Measurements from ENCODE around the gene RAI1.
"Not testable (repeated sequence)": the region's sequence is repeated elsewhere in the genome, so short reads cannot be mapped to it uniquely, and the experiment has no call there.

Gene RAI1, protein sequence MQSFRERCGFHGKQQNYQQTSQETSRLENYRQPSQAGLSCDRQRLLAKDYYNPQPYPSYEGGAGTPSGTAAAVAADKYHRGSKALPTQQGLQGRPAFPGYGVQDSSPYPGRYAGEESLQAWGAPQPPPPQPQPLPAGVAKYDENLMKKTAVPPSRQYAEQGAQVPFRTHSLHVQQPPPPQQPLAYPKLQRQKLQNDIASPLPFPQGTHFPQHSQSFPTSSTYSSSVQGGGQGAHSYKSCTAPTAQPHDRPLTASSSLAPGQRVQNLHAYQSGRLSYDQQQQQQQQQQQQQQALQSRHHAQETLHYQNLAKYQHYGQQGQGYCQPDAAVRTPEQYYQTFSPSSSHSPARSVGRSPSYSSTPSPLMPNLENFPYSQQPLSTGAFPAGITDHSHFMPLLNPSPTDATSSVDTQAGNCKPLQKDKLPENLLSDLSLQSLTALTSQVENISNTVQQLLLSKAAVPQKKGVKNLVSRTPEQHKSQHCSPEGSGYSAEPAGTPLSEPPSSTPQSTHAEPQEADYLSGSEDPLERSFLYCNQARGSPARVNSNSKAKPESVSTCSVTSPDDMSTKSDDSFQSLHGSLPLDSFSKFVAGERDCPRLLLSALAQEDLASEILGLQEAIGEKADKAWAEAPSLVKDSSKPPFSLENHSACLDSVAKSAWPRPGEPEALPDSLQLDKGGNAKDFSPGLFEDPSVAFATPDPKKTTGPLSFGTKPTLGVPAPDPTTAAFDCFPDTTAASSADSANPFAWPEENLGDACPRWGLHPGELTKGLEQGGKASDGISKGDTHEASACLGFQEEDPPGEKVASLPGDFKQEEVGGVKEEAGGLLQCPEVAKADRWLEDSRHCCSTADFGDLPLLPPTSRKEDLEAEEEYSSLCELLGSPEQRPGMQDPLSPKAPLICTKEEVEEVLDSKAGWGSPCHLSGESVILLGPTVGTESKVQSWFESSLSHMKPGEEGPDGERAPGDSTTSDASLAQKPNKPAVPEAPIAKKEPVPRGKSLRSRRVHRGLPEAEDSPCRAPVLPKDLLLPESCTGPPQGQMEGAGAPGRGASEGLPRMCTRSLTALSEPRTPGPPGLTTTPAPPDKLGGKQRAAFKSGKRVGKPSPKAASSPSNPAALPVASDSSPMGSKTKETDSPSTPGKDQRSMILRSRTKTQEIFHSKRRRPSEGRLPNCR (N-terminal part only)

DNA sequence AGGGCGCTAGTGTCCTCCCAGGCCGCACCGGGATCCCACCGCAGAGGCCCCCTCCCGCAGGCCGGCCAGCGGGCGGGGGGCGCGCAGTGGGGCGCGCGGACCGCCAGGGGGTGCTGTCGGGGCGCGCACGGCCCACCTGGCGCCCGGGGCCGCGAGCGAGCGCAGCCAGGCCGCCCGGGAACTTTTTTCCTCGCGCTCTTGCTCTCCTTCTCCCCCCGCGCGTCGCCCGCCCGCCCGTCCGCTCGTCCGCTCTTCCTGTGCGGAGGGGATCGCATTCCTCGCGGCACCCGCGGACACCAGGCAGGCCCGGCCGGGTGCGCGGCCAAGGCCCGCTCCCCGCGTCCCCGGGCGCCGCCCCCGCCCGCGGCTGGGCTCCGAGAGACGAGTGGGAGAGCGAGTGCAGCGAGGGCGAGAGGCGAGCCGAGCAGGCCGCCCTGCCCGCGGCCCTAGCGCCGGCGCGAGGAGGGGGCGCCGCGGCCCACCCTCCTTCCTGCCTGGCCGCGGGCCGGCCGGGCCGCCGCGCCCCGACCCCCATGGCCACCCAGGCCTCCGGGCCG, at the start of gene RAI1:
Gene RAI1, plus strand, starts transcription at position 272 of the 557 bp plus-strand sequence. CDS start 111,491 bp downstream, outside the sequence.
- Histone ChIP-seq H3K27me3 (ENCODE audit: control insufficient read depth, insufficient read depth, low read length) (no peaks in the 10 kb centered on the region), H3K4me3 (ENCODE audit: low read length) (peak within 1 kb of the TSS; percentile 81), H3K36me3 (ENCODE audit: control insufficient read depth, insufficient read depth, low read length) (no peaks in the 10 kb centered on the region), H3K9ac (ENCODE audit: low read length) (peak within 1 kb of the TSS; percentile 53), H3K27ac (ENCODE audit: low read depth, low read length) (peak within 1 kb of the TSS; percentile 94), H3K4me1 (ENCODE audit: control insufficient read depth, insufficient read depth, low read length) (peaks cover 22% of the 10 kb centered on the region)

DNA sequence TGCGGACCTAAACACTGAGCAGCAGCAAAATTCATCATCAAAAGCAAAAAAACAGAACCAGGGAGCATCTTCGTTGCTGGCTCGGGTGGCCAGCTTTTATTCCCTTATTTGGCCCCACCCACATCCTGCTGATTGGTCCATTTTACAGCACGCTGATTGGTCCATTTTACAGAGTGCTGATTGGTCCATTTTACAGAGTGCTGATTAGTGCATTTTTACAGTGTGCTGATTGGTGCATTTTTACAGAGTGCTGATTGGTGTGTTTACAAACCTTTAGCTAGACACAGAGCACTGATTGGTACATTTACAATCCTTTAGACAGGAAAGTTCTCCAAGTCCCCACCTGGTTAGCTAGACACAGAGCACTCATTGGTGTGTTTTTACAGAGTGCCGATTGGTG, 48.6 kb upstream of the RAI1 start:
- H3K4me3 ChIP-seq (ENCODE audit: low read length); H3K36me3 ChIP-seq (ENCODE audit: control insufficient read depth, insufficient read depth, low read length); H3K9ac ChIP-seq (ENCODE audit: low read length); H3K27me3 ChIP-seq (ENCODE audit: control insufficient read depth, insufficient read depth, low read length); H3K4me1 ChIP-seq (ENCODE audit: control insufficient read depth, insufficient read depth, low read length); H3K27ac ChIP-seq (ENCODE audit: low read depth, low read length): not testable (repeated sequence)

DNA sequence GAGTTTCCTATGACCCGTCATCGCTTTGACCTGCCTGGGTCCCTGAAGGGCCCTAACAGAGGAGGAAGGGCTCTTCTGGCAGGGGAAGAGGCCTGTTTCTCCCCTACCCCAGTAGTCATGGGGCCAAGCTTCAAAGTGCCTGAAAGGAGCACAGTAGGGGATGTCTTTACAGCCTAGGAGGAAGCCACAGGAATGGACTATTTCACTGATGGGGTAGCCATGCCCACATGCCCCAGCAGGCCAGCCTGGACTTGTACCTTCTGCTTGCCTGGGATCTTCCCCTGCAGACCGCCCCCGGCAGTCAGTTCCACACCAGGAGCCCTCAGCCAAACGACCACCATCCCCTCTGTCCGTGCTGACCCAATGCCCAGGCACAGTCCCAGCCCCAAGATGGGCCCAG, 47.9 kb upstream of the RAI1 start:
- Histone ChIP-seq H3K4me3 (ENCODE audit: low read length) (no peak overlapping the region), H3K27me3 (ENCODE audit: control insufficient read depth, insufficient read depth, low read length) (no peaks in the 10 kb centered on the region), H3K27ac (ENCODE audit: low read depth, low read length) (no peak overlapping the region), H3K36me3 (ENCODE audit: control insufficient read depth, insufficient read depth, low read length) (no peaks in the 10 kb centered on the region), H3K4me1 (ENCODE audit: control insufficient read depth, insufficient read depth, low read length) (no peaks in the 10 kb centered on the region), H3K9ac (ENCODE audit: low read length) (no peak overlapping the region)

GRCh38 chr17:17635126-17635525, 46.1 kb upstream of the RAI1 start:
- H3K27ac ChIP-seq (ENCODE audit: low read depth, low read length): no peak overlapping the region

GRCh38 chr17:17635537-17636271, 45.6 kb upstream of the RAI1 start:
- H3K27me3 ChIP-seq (ENCODE audit: control insufficient read depth, insufficient read depth, low read length); H3K9ac ChIP-seq (ENCODE audit: low read length); H3K27ac ChIP-seq (ENCODE audit: low read depth, low read length); H3K4me3 ChIP-seq (ENCODE audit: low read length); H3K36me3 ChIP-seq (ENCODE audit: control insufficient read depth, insufficient read depth, low read length); H3K4me1 ChIP-seq (ENCODE audit: control insufficient read depth, insufficient read depth, low read length): not testable (repeated sequence)

More at GRCh38 chr17:17635126-17635525, 46.1 kb upstream of the RAI1 start:
- H3K9ac ChIP-seq (ENCODE audit: low read length): no peak overlapping the region
- H3K36me3 ChIP-seq (ENCODE audit: control insufficient read depth, insufficient read depth, low read length): no peaks in the 10 kb centered on the region
- H3K4me1 ChIP-seq (ENCODE audit: control insufficient read depth, insufficient read depth, low read length): no peaks in the 10 kb centered on the region
- no peaks in the 10 kb centered on the region for H3K27me3 ChIP-seq (ENCODE audit: control insufficient read depth, insufficient read depth, low read length)
- H3K4me3 ChIP-seq (ENCODE audit: low read length): no peak overlapping the region

GRCh38 chr17:17636272-17636885, 44.9 kb upstream of the RAI1 start:
- H3K4me1 ChIP-seq (ENCODE audit: control insufficient read depth, insufficient read depth, low read length): no peaks in the 10 kb centered on the region
- H3K27ac ChIP-seq (ENCODE audit: low read depth, low read length): no peak overlapping the region
- no peaks in the 10 kb centered on the region for H3K27me3 ChIP-seq (ENCODE audit: control insufficient read depth, insufficient read depth, low read length)
- no peak overlapping the region for H3K9ac ChIP-seq (ENCODE audit: low read length)
- no peak overlapping the region for H3K4me3 ChIP-seq (ENCODE audit: low read length)
- H3K36me3 ChIP-seq (ENCODE audit: control insufficient read depth, insufficient read depth, low read length): no peaks in the 10 kb centered on the region

DNA sequence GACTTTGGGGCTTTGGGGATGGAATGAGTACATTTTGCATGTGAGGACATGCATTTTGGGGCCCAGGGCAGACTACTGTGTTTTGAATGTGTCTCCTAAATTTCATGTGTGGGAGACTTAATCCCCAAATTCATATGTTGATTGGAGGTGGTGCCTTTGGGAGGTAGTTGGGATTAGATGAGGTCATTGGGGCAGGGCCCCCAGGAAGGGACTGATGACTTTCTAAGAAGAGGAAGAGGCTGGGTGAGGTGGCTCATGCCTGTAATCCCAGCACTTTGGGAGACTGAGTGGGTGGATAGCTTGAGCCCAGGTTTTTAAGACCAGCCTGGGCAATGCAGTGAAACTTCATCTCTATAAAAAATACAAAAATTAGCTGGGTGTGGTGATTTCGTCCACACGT, 42.8 kb upstream of the RAI1 start:
- Histone ChIP-seq H3K4me3 (ENCODE audit: low read length) (no peak overlapping the region), H3K27me3 (ENCODE audit: control insufficient read depth, insufficient read depth, low read length) (no peaks in the 10 kb centered on the region), H3K4me1 (ENCODE audit: control insufficient read depth, insufficient read depth, low read length) (no peaks in the 10 kb centered on the region), H3K9ac (ENCODE audit: low read length) (no peak overlapping the region), H3K36me3 (ENCODE audit: control insufficient read depth, insufficient read depth, low read length) (no peaks in the 10 kb centered on the region), H3K27ac (ENCODE audit: low read depth, low read length) (no peak overlapping the region)

DNA sequence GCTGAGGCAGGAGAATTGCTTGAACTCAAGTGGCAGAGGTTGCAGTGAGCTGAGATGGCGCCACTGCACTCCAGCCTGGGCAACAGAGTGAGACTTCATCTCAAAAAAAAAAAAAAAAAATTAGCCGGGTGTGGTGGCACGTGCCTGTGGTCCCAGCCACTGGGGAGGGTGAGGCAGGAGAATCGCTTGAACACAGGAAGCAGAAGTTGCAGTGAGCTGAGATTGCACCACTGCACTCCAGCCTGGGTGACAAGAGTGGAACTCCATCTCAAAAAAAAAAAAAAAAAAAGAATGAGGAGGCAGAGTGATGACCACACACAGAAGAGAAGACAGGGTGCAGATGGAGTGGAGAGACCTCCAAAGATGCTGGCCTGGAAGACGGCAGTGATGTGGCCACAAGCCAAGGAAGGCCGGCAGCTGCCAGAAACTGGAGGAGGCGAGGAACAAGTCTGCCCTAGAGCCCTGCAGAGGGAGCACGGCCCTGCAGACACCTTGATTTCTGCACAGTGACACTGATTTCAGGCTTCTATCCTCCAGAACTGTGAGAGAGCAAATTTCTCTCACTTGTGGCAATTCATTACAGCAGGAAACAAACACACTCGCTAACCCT, 41.5 kb upstream of the RAI1 start:
- not testable (repeated sequence) for H3K27ac ChIP-seq (ENCODE audit: low read depth, low read length); H3K4me1 ChIP-seq (ENCODE audit: control insufficient read depth, insufficient read depth, low read length); H3K27me3 ChIP-seq (ENCODE audit: control insufficient read depth, insufficient read depth, low read length); H3K36me3 ChIP-seq (ENCODE audit: control insufficient read depth, insufficient read depth, low read length); H3K4me3 ChIP-seq (ENCODE audit: low read length); H3K9ac ChIP-seq (ENCODE audit: low read length)

GRCh38 chr17:17641621-17642409, 39.4 kb upstream of the RAI1 start:
- Histone ChIP-seq H3K4me3 (ENCODE audit: low read length) (no peak overlapping the region), H3K9ac (ENCODE audit: low read length) (no peak overlapping the region), H3K4me1 (ENCODE audit: control insufficient read depth, insufficient read depth, low read length) (no peaks in the 10 kb centered on the region), H3K27me3 (ENCODE audit: control insufficient read depth, insufficient read depth, low read length) (no peaks in the 10 kb centered on the region), H3K27ac (ENCODE audit: low read depth, low read length) (no peak overlapping the region), H3K36me3 (ENCODE audit: control insufficient read depth, insufficient read depth, low read length) (no peaks in the 10 kb centered on the region)

DNA sequence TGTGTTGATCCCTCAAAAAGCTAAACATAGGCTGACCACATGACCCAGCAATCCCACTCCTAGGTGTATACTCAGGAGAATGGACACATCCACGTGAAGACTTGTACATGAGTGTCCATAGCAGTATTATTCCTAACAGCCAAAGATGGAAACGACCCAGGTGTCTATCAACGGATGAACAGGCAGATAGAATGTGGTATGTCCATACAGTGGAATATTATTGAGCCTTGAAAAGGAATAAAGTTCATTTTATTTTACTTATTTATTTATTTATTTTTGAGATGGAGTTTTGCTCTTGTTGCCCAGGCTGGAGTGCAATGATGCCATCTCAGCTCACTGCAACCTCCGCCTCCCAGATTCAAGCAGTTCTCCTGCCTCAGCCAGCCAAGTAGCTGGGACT, 36.1 kb upstream of the RAI1 start:
- H3K4me1 ChIP-seq (ENCODE audit: control insufficient read depth, insufficient read depth, low read length); H3K4me3 ChIP-seq (ENCODE audit: low read length); H3K36me3 ChIP-seq (ENCODE audit: control insufficient read depth, insufficient read depth, low read length); H3K27ac ChIP-seq (ENCODE audit: low read depth, low read length); H3K27me3 ChIP-seq (ENCODE audit: control insufficient read depth, insufficient read depth, low read length); H3K9ac ChIP-seq (ENCODE audit: low read length): not testable (repeated sequence)

All from rectal smooth muscle tissue (tissue), 1 donor.